ENCODE data around the gene OR10A4.
"Not testable (repeated sequence)": the region's sequence is repeated elsewhere in the genome, so short reads cannot be mapped to it uniquely, and the experiment has no call there.

The OR10A4 gene

GRCh38 chr11:6876325-6876724 is at the start of gene OR10A4:
Gene OR10A4 (plus strand): TSS chr11:6876625. CDS start chr11:6876648, 23 bp downstream.
- DNase-seq: no peak

DNA sequence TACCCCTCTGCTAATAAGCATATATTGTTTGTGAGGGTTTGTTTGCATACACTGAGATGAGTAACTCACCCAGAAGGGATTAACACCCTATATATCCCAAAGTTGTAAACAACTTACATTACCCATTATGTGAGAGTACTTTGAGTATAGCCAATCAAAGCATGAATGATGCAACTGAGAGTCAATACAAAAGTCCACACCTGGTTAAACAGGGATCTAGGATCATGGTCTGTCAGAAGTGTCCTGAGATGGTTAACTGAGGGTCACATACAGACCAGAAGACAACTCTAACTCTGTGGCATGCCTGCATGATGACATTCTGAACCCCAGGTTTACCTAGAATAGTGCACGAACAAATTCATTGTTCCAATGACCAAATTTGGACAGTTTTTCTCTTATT is 48.3 kb upstream of the OR10A4 start:
- no peak for DNase-seq

- no peak for DNase-seq
Measured at GRCh38 chr11:6833356-6833755, 43.1 kb upstream of the OR10A4 start.

- no peak for DNase-seq
Measured at GRCh38 chr11:6834021-6834420, 42.4 kb upstream of the OR10A4 start.

- DNase-seq: peak; percentile 38
Measured at GRCh38 chr11:6841694-6842093, 34.7 kb upstream of the OR10A4 start.

GRCh38 chr11:6843670-6844069 is 32.8 kb upstream of the OR10A4 start:
- no peak for DNase-seq

GRCh38 chr11:6844356-6844755 is 32.1 kb upstream of the OR10A4 start:
- DNase-seq: no peak

GRCh38 chr11:6845383-6845782 is 31.0 kb upstream of the OR10A4 start, which contains the start of gene OR10A5:
Gene OR10A5 (plus strand): TSS chr11:6845683. CDS start chr11:6845683, 0 bp downstream.
- DNase-seq: no peak

DNA sequence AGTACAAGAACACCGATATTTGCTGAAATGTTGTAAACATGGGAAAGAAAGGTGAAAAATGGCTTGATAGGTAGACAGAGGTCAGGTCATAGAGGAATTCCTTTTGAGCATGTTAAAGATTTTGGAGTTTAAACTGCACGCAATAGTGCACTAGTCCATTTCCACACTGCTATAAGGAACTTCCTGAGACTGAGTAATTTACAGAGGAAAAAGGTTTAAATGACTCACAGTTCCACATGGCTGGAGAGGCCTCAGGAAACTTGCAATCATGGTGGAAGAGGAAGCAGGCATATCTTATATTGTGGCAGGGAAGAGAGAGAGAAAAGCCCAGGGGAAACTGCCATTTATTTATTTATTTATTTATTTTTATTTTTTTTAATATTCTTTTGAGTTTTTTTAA is 25.9 kb upstream of the OR10A4 start:
- no peak for DNase-seq

- DNase-seq: not testable (repeated sequence)
Measured at GRCh38 chr11:6854801-6855200, 21.6 kb upstream of the OR10A4 start.

DNA sequence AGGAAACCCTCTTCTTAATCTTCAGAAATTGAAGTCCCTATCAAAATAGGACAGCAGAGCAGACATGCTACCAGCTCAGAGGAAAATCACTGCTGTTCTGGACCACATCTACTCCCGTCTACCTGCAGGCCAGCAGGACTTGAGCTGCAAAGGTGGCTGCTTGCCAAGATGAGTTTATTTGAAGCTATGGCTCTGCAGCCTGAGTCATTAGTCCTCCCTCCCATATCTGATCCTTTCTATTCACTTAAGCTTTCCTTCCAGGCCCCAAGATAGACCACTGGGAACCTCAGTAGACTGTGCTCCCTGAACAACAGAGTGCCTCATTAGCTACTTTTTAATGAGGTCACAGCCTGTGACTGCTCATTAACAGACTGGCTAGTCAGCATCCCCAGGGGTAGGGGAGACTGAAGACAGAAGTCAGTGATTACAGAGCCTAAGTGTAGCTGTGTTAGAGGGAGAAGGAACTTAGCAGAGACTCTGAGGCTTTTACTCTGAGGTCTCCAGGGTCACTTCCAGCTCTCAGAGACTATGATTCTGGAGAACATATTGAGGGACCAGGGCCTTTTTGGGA is 20.4 kb upstream of the OR10A4 start:
- DNase-seq: no peak

- peak; percentile 56 for DNase-seq
Measured at GRCh38 chr11:6856871-6857270, 19.6 kb upstream of the OR10A4 start.

DNA sequence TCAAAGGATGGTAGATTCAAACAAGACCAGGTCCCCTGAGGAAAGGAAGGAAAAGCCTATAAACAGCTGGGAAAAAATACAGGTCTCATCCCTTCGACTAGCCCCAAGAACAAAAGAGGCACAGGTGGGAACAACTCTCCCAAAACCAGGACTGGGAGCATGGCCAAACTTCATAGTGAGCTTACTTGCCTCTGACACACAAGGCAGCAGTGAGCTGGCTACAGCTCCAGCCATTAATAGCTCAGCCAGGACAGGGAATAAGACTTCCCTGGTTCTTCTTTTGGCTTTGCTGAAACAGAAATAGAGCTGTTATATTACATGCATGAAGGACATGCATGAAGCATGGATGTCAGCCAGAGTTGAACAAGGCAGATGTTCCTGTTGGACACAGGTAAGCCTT is 13.5 kb upstream of the OR10A4 start, which contains the start of gene OR10A2:
OR10A2 (plus strand) TSS at position 97 of the 400 bp plus-strand sequence. CDS start 6,698 bp downstream, outside the sequence.
- DNase-seq: no peak

GRCh38 chr11:6864438-6864837 is 12.0 kb upstream of the OR10A4 start:
- no peak for DNase-seq

- DNase-seq: no peak
Measured at GRCh38 chr11:6871278-6871677, 5.1 kb upstream of the OR10A4 start.

GRCh38 chr11:6875761-6876160 is 664 bp upstream of the OR10A4 start:
- no peak for DNase-seq

DNA sequence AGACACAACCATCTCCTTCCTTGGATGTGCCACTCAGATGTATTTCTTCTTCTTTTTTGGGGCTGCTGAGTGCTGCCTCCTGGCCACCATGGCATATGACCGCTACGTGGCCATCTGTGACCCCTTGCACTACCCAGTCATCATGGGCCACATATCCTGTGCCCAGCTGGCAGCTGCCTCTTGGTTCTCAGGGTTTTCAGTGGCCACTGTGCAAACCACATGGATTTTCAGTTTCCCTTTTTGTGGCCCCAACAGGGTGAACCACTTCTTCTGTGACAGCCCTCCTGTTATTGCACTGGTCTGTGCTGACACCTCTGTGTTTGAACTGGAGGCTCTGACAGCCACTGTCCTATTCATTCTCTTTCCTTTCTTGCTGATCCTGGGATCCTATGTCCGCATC is 489 bp downstream of the OR10A4 start:
- no peak for DNase-seq

DNA sequence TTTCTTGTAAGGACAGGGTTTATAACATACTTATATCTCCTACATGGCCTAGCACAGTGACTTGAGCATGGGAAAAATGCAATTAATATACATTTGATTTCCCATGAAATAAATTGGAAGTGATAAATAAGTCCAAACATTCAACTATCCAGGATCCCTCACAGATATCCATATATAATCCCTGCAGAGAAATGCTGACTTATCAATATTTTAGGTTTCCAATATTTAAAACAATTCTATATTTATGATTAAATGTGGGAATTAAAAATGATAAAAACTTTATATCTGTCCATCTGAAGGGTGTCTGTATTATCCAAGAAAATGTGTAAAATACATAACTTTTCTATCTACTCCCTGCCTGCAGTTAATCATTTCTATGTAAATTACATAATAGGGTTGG is 6.3 kb downstream of the OR10A4 start:
- DNase-seq: no peak

GRCh38 chr11:6887711-6888110 is 11.3 kb downstream of the OR10A4 start:
- not testable (repeated sequence) for DNase-seq

- DNase-seq: no peak
Measured at GRCh38 chr11:6888830-6889229, 12.4 kb downstream of the OR10A4 start.

DNA sequence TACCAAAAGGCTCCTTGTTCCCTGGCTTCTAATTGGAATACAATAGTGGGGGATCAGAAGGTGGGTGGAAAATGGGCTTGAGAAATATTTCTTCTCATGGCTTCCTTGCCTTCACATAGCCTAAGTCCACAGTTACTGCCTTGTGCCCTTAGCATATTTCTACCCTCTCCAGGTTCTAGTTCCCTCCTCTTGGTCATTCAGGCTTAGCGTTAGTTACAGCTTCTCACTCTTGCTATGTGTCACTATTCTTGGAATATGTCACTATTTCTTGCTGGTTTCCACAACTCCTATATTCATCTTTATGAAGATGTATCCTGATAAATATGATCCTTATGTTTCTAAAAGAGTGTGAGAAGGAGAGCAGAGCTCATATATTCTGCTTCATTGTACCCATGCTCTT is 13.4 kb downstream of the OR10A4 start:
- no peak for DNase-seq

DNA sequence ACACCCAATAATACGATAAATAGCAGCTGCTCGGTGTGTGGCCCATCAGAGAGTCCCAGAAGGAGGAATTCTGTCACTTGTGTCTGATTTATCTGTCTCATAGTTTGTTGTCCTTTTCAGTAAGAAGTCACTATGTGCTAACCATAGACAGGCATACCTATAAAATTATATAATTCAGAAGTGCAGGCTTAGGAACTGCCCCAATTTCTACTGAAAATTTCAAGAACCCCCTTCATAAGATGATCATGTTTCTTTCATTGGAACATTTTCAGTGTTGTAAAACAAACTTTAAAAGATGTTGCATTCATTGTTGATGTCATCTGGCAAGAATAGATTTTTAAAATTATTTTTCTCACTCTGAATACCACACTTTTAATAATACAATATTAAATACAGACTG is 16.0 kb downstream of the OR10A4 start, which contains the start of gene OR2D2:
OR2D2 (minus strand) TSS at position 101 of the 400 bp plus-strand sequence; CDS start at position 101, 0 bp downstream.
- DNase-seq: no peak

DNA sequence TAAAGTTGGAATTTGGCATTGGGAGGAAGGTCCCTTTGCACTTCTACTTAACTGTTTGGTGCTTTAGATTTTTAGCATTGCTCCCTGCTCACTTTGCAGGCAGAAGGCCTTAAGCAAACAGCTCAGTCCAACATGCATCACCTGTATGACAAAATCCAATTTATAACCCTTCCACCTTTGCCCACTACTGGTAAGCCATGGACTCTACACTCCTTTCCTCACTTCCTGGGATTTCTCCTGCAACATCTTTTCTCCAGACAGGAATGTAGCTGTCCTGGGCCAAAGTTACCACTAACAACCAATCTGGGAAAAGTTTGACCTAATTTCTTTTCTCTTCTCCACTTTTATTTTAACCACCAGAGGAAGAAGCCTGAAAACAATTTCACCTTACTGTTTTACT is 17.7 kb downstream of the OR10A4 start:
- DNase-seq: no peak

DNA sequence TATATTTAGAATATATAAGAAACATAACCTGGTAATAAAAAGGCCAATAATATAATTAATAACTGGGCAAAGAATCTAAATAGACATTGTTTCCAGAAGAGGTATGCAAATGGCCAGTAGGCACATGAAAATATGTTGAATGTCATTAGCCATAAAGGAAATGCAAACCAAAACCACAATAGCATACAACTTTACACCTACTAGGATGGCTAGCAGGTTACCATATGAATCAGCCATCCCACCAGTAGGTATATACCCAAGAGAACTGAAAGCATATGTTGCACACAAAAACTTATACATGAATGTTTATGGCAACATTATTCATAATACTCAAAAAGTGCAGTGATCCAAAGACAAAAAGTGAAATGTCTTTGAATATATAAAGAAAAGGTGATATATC is 18.6 kb downstream of the OR10A4 start:
- DNase-seq: peak; percentile 35

DNA sequence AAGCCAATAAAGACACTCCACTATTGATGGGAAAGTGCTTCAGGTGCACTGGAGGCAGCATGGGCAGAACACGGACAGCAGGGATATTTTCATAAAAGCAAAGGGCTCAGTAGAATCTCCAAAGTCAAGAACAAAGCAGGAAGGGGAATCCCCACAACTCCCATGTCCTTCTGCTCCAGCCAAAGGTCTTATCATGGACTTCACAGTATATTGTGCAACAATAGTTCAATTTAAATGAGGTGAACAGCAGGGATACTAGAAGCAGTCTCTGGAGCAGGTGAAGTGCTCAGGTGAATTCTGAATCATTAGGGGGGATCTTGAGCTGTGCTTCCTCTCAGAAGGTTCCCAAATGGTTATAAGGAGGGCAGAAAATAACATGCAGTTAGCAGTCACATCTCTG is 22.5 kb downstream of the OR10A4 start:
- DNase-seq: no peak

Data from activated CD4-positive, alpha-beta T cell treated with anti-CD3 and anti-CD28 coated beads, Interleukin-2, amount 50 U/mL, for 16 hours (primary cell).